Measurements from ENCODE around the gene SCLY.

DNA sequence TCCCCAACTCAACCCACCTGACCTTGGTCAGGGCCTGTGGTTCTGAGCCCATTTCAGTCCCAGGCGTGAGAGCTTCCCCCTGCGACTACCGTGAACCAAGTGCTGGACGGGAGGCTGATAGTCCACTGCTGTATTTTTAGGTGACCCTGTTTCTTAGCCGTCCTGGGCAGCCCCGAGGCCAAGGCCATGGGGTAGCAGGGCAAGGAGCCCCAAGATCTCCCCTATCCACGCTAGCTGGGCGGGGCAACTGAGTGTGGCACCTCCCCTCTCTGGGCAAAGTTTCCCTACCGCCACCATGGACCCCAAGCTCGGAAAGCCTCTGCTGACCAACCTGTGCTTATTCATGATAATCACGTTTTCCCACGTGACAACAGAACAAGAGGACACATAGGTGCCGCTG, 77.1 kb downstream of the SCLY start:
- TF ChIP-seq ZNF8 (CRISPR knock-in tag; IDR thresholded peaks at IDR 0.05) = no peak
- no peak for TF ChIP-seq BACH2 (CRISPR knock-in tag; IDR thresholded peaks at IDR 0.05; ENCODE audit: borderline replicate concordance)
- no peak for TF ChIP-seq ZFP3 (CRISPR knock-in tag; IDR thresholded peaks at IDR 0.05)
- no peak for TF ChIP-seq ZNF70 (CRISPR knock-in tag; IDR thresholded peaks at IDR 0.05)
- TF ChIP-seq, protein P1, sequence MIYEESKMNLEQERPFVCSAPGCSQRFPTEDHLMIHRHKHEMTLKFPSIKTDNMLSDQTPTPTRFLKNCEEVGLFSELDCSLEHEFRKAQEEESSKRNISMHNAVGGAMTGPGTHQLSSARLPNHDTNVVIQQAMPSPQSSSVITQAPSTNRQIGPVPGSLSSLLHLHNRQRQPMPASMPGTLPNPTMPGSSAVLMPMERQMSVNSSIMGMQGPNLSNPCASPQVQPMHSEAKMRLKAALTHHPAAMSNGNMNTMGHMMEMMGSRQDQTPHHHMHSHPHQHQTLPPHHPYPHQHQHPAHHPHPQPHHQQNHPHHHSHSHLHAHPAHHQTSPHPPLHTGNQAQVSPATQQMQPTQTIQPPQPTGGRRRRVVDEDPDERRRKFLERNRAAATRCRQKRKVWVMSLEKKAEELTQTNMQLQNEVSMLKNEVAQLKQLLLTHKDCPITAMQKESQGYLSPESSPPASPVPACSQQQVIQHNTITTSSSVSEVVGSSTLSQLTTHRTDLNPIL (CRISPR knock-in tag; IDR thresholded peaks at IDR 0.05; ENCODE audit: low read depth) = no peak
- TF ChIP-seq CSRNP3 (CRISPR knock-in tag; IDR thresholded peaks at IDR 0.05) = no peak
- TF ChIP-seq TOX (CRISPR knock-in tag; IDR thresholded peaks at IDR 0.05; ENCODE audit: borderline replicate concordance) = no peak
- TF ChIP-seq RARB (CRISPR knock-in tag; IDR thresholded peaks at IDR 0.05) = no peak
- TF ChIP-seq ZFP30 (CRISPR knock-in tag; IDR thresholded peaks at IDR 0.05) = no peak
- TF ChIP-seq ARNTL (CRISPR knock-in tag; IDR thresholded peaks at IDR 0.05; ENCODE audit: borderline replicate concordance, low read depth) = no peak

Measured in SK-N-SH treated with all-trans-retinoic acid at 6 μM for 48 hours (cell line).